Measurements from ENCODE around the gene PKD1L1. TPM values are rescaled to one million over a fixed set of nuclear protein-coding genes. Genes with fewer than 3 reads are reported as not detected.
A peak's percentile ranks its signal among the peaks of the same experiment; 100 is the strongest.
"Not testable (repeated sequence)": the region's sequence is repeated elsewhere in the genome, so short reads cannot be mapped to it uniquely, and the experiment has no call there.

PKD1L1 gene
- total and polyA plus RNA-seq, 4 experiments from 2014 or later, result 0.55 to 0.73 TPM; not detected in 2

GRCh38 chr7:47988496-47989386 lies 40.5 kb upstream of the PKD1L1 start:
- H3K4me1 Mint-ChIP-seq, result peaks cover 14 to 20% (median 16%) of the 10 kb centered on the region in 4 donors
- H3K27me3 Mint-ChIP-seq, result no peaks in the 10 kb centered on the region
- no peaks in the 10 kb centered on the region for H3K36me3 ChIP-seq (ENCODE audit: insufficient read depth, low read length)
- H3K27ac Mint-ChIP-seq, result no peak overlapping the region
- H3K9me3 ChIP-seq (ENCODE audit: control insufficient read depth in 1 of 2, low read length in 2 of 2), result no peaks in the 10 kb centered on the region
- no peak overlapping the region for H3K4me3 Mint-ChIP-seq
- ChIA-PET CTCF (ENCODE audit: partially characterized antibody) (interaction anchor here (0.6 to 2.7 kb wide), 8 partner anchors 9 to 150 kb away, joined by 3 to 52 read pairs (median 5); partner anchors contain the start of gene HUS1), POLR2A (ENCODE audit: partially characterized antibody) (interaction anchor here (0.8 to 0.9 kb wide), 2 partner anchors 10 to 107 kb away, joined by 3 read pairs; no protein-coding TSS in a partner anchor)
- no peaks in the 10 kb centered on the region for H3K36me3 Mint-ChIP-seq
- no peak for DNase-seq
- H3K27ac ChIP-seq (ENCODE audit: low read depth, low read length), result no peak overlapping the region
- H3K9me3 Mint-ChIP-seq, result peaks cover 0 to 1% (median 0%) of the 10 kb centered on the region in 8 donors
- intact Hi-C loops (cut with micrococcal nuclease), result no loop called here
- no peak overlapping the region for H3K4me3 ChIP-seq (ENCODE audit: low read length in 2 of 2)
- H3K27me3 ChIP-seq (ENCODE audit: insufficient read depth, low read length), result no peaks in the 10 kb centered on the region
- H3K4me1 ChIP-seq (ENCODE audit: insufficient read depth, low read length), result peaks cover 15% of the 10 kb centered on the region

- intact Hi-C loops (cut with micrococcal nuclease), result no loop called here
- no peak overlapping the region for H3K27ac Mint-ChIP-seq
Measured at GRCh38 chr7:47982610-47983009, 34.3 kb upstream of the PKD1L1 start.

GRCh38 chr7:47980648-47981047 lies 32.4 kb upstream of the PKD1L1 start:
- H3K4me3 Mint-ChIP-seq, result peak overlapping the region in 2 of 8 donors; percentile 9 to 59
- DNase-seq; H3K9me3 Mint-ChIP-seq; H3K27ac ChIP-seq (ENCODE audit: low read depth, low read length); H3K27me3 Mint-ChIP-seq; H3K27me3 ChIP-seq (ENCODE audit: insufficient read depth, low read length); intact Hi-C loops (cut with micrococcal nuclease); H3K4me3 ChIP-seq (ENCODE audit: low read length in 2 of 2); H3K9me3 ChIP-seq (ENCODE audit: control insufficient read depth in 1 of 2, low read length in 2 of 2): not testable (repeated sequence)
- peaks cover 17 to 32% of the 10 kb centered on the region in 2 donors for H3K36me3 Mint-ChIP-seq
- peaks cover 11 to 30% (median 22%) of the 10 kb centered on the region in 4 donors for H3K4me1 Mint-ChIP-seq
- POLR2A ChIA-PET (ENCODE audit: partially characterized antibody), result interaction anchor here (1.6 kb wide), 1 partner anchor 11 kb away, joined by 6 read pairs; no protein-coding TSS in a partner anchor
- peak overlapping the region in 2 of 7 donors; percentile 29 to 97 for H3K27ac Mint-ChIP-seq
- Histone ChIP-seq H3K36me3 (ENCODE audit: insufficient read depth, low read length) (peaks cover 26% of the 10 kb centered on the region), H3K4me1 (ENCODE audit: insufficient read depth, low read length) (peaks cover 23% of the 10 kb centered on the region)
- CTCF ChIA-PET (ENCODE audit: partially characterized antibody), result interaction anchor here (1.1 to 1.6 kb wide), 2 partner anchors 8 to 10 kb away, joined by 5 read pairs; no protein-coding TSS in a partner anchor

More at GRCh38 chr7:47982610-47983009, 34.3 kb upstream of the PKD1L1 start:
- ChIA-PET POLR2A (ENCODE audit: partially characterized antibody) (interaction anchor here (0.9 to 1.6 kb wide), 4 partner anchors 9 to 106 kb away, joined by 3 to 4 read pairs (median 4); partner anchors contain the start of gene UPP1), CTCF (ENCODE audit: partially characterized antibody) (interaction anchor here (1.0 to 2.1 kb wide), 3 partner anchors 9 to 128 kb away, joined by 3 to 13 read pairs (median 7); no protein-coding TSS in a partner anchor)
- H3K4me3 ChIP-seq (ENCODE audit: low read length in 2 of 2), result no peak overlapping the region
- no peak overlapping the region for H3K4me3 Mint-ChIP-seq
- H3K27ac ChIP-seq (ENCODE audit: low read depth, low read length), result no peak overlapping the region
- DNase-seq, result no peak
- H3K9me3 ChIP-seq (ENCODE audit: control insufficient read depth in 1 of 2, low read length in 2 of 2), result no peaks in the 10 kb centered on the region
- H3K9me3 Mint-ChIP-seq, result peaks cover 0 to 5% (median 0%) of the 10 kb centered on the region in 8 donors
- H3K36me3 Mint-ChIP-seq, result peaks cover 8 to 13% of the 10 kb centered on the region in 2 donors
- peaks cover 6% of the 10 kb centered on the region for H3K36me3 ChIP-seq (ENCODE audit: insufficient read depth, low read length)
- peaks cover 17% of the 10 kb centered on the region for H3K4me1 ChIP-seq (ENCODE audit: insufficient read depth, low read length)
- H3K27me3 Mint-ChIP-seq, result no peaks in the 10 kb centered on the region
- peaks cover 11 to 21% (median 17%) of the 10 kb centered on the region in 4 donors for H3K4me1 Mint-ChIP-seq
- H3K27me3 ChIP-seq (ENCODE audit: insufficient read depth, low read length), result no peaks in the 10 kb centered on the region

- H3K27ac ChIP-seq (ENCODE audit: low read depth, low read length), result peak overlapping the region; percentile 83
- H3K36me3 ChIP-seq (ENCODE audit: insufficient read depth, low read length), result peaks cover 33% of the 10 kb centered on the region
- no peaks in the 10 kb centered on the region for H3K9me3 ChIP-seq (ENCODE audit: control insufficient read depth in 1 of 2, low read length in 2 of 2)
- peaks cover 23% of the 10 kb centered on the region for H3K4me1 ChIP-seq (ENCODE audit: insufficient read depth, low read length)
- no peaks in the 10 kb centered on the region for H3K27me3 ChIP-seq (ENCODE audit: insufficient read depth, low read length)
- POLR2A ChIA-PET (ENCODE audit: partially characterized antibody), result interaction anchor here (1.0 to 1.6 kb wide), 2 partner anchors 12 to 109 kb away, joined by 4 to 6 read pairs; partner anchors contain the start of gene UPP1
- Mint-ChIP-seq H3K27ac (peak overlapping the region; percentile 97 to 100 (median 98)), H3K36me3 (peaks cover 18 to 35% of the 10 kb centered on the region in 2 donors), H3K4me3 (peak overlapping the region; percentile 92 to 99 (median 95)), H3K9me3 (peaks cover 0 to 5% (median 0%) of the 10 kb centered on the region in 8 donors), H3K4me1 (peaks cover 11 to 30% (median 22%) of the 10 kb centered on the region in 4 donors), H3K27me3 (no peaks in the 10 kb centered on the region)
- CTCF ChIA-PET (ENCODE audit: partially characterized antibody), result interaction anchor here (1.1 to 1.6 kb wide), 2 partner anchors 9 to 11 kb away, joined by 5 read pairs; no protein-coding TSS in a partner anchor
- DNase-seq, result no peak
- intact Hi-C loops (cut with micrococcal nuclease), result loop anchor here (1.0 kb wide), 4 partner anchors 11 to 130 kb away; partner anchors contain the start of genes C7orf57 and UPP1
- peak overlapping the region; percentile 31 to 81 for H3K4me3 ChIP-seq (ENCODE audit: low read length in 2 of 2)
Measured at GRCh38 chr7:47979832-47980181, 31.5 kb upstream of the PKD1L1 start.

- Mint-ChIP-seq H3K4me1 (peaks cover 14 to 32% (median 24%) of the 10 kb centered on the region in 4 donors), H3K27ac (peak within 1 kb of the TSS; percentile 97 to 100 (median 98)), H3K27me3 (no peaks in the 10 kb centered on the region), H3K4me3 (peak within 1 kb of the TSS; percentile 92 to 99 (median 95)), H3K9me3 (peaks cover 0 to 5% (median 0%) of the 10 kb centered on the region in 8 donors), H3K36me3 (peaks cover 23 to 40% of the 10 kb centered on the region in 2 donors)
- peak within 1 kb of the TSS; percentile 83 for H3K27ac ChIP-seq (ENCODE audit: low read depth, low read length)
- intact Hi-C loops (cut with micrococcal nuclease), result loop anchor here (1.0 kb wide), 4 partner anchors 12 to 131 kb away; partner anchors contain the start of genes C7orf57 and UPP1
- ChIA-PET CTCF (ENCODE audit: partially characterized antibody) (interaction anchor here (1.0 to 2.1 kb wide), 8 partner anchors 9 to 131 kb away, joined by 3 to 14 read pairs (median 6); no protein-coding TSS in a partner anchor), POLR2A (ENCODE audit: partially characterized antibody) (interaction anchor here (1.0 to 1.8 kb wide), 3 partner anchors 12 to 109 kb away, joined by 4 to 9 read pairs (median 6); partner anchors contain the start of gene UPP1)
- peak; percentile 89 to 94 (median 90) for DNase-seq
- H3K4me3 ChIP-seq (ENCODE audit: low read length in 2 of 2), result peak within 1 kb of the TSS; percentile 72 to 81
- no peaks in the 10 kb centered on the region for H3K27me3 ChIP-seq (ENCODE audit: insufficient read depth, low read length)
- no peaks in the 10 kb centered on the region for H3K9me3 ChIP-seq (ENCODE audit: control insufficient read depth in 1 of 2, low read length in 2 of 2)
- H3K36me3 ChIP-seq (ENCODE audit: insufficient read depth, low read length), result peaks cover 38% of the 10 kb centered on the region
- H3K4me1 ChIP-seq (ENCODE audit: insufficient read depth, low read length), result peaks cover 23% of the 10 kb centered on the region
Measured at GRCh38 chr7:47979145-47979831, 31.0 kb upstream of the PKD1L1 start, which contains the start of gene HUS1. Gene HUS1, minus strand, starts transcription at chr7:47979615. Its CDS starts 96 bp downstream, at chr7:47979519.

GRCh38 chr7:47978790-47979144 lies 30.5 kb upstream of the PKD1L1 start:
- POLR2A ChIA-PET (ENCODE audit: partially characterized antibody), result interaction anchor here (1.0 to 1.8 kb wide), 4 partner anchors 10 to 117 kb away, joined by 3 to 9 read pairs (median 4); partner anchors contain the start of gene UPP1
- Mint-ChIP-seq H3K27me3 (no peaks in the 10 kb centered on the region), H3K9me3 (peaks cover 0 to 5% (median 0%) of the 10 kb centered on the region in 8 donors), H3K4me3 (peak overlapping the region; percentile 92 to 99 (median 95)), H3K4me1 (peaks cover 16 to 35% (median 26%) of the 10 kb centered on the region in 4 donors), H3K27ac (peak overlapping the region; percentile 97 to 100 (median 98)), H3K36me3 (peaks cover 28 to 45% of the 10 kb centered on the region in 2 donors)
- CTCF ChIA-PET (ENCODE audit: partially characterized antibody), result interaction anchor here (0.8 to 2.1 kb wide), 9 partner anchors 10 to 131 kb away, joined by 3 to 14 read pairs (median 4); no protein-coding TSS in a partner anchor
- Histone ChIP-seq H3K9me3 (ENCODE audit: control insufficient read depth in 1 of 2, low read length in 2 of 2) (no peaks in the 10 kb centered on the region), H3K27ac (ENCODE audit: low read depth, low read length) (peak overlapping the region; percentile 83), H3K36me3 (ENCODE audit: insufficient read depth, low read length) (peaks cover 43% of the 10 kb centered on the region), H3K4me1 (ENCODE audit: insufficient read depth, low read length) (peaks cover 23% of the 10 kb centered on the region), H3K4me3 (ENCODE audit: low read length in 2 of 2) (peak overlapping the region; percentile 72 to 81), H3K27me3 (ENCODE audit: insufficient read depth, low read length) (no peaks in the 10 kb centered on the region)
- DNase-seq, result no peak
- intact Hi-C loops (cut with micrococcal nuclease), result loop anchor here (1.0 kb wide), 4 partner anchors 13 to 132 kb away; partner anchors contain the start of genes C7orf57 and UPP1

Measured in CD4-positive, alpha-beta memory T cell (primary cell).